Measurements from ENCODE around the gene CDON. TPM values are rescaled to one million over a fixed set of nuclear protein-coding genes. Genes with fewer than 3 reads are reported as not detected.

CDON gene
- total RNA-seq, 1 experiment from 2014 or later, result 17.1 TPM

DNA sequence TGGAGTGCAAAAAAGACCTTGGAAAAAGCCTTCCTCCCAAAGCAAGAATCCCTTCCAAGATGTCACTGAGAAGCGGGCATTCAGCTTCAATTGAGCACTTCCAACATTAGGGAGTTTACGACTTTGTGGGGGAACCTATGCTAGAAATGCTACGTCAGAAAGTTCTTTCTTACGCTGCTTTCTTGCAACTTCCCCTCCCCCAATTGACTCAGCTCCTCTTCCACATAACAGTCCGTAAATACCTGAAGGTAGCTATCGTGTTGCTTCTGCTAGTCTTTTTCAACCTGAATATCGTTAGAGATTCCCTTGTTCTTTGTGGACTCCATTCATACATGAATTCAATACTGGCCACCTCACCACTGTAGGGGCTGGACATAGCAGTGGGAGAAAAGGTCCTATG lies 69.8 kb downstream of the CDON start:
- DNase-seq (ENCODE audit: low read depth, low spot score) (no peak), ATAC-seq (no peak)
- Histone ChIP-seq H3K4me3 (ENCODE audit: low read depth in 2 of 2, low read length in 2 of 2) (no peak overlapping the region), H3K4me1 (ENCODE audit: control insufficient read depth, insufficient read depth, low read length) (no peaks in the 10 kb centered on the region), H3K27me3 (ENCODE audit: control insufficient read depth, insufficient read depth, low read length) (no peaks in the 10 kb centered on the region), H3K36me3 (ENCODE audit: control insufficient read depth, insufficient read depth, low read length) (no peaks in the 10 kb centered on the region), H3K27ac (ENCODE audit: low read length) (no peak overlapping the region), H3K9me3 (ENCODE audit: control insufficient read depth, insufficient read depth, low read depth, low read length) (no peaks in the 10 kb centered on the region)
- ChIA-PET POLR2A (no interaction called here), CTCF (no interaction called here)
- intact Hi-C loops (cut with micrococcal nuclease; ENCODE audit: unreplicated experiment), result no loop called here
- BruUV-seq (replicated peaks), result no TSS peak
- TF ChIP-seq SIN3A (IDR thresholded peaks at IDR 0.05; ENCODE audit: borderline replicate concordance, insufficient read depth, low read depth, low read length), result no peak
- no peak for TF ChIP-seq CTCF (IDR thresholded peaks at IDR 0.05)
- no peak for TF ChIP-seq POLR2AphosphoS5 (IDR thresholded peaks at IDR 0.05; ENCODE audit: low read depth, low read length)
- TF ChIP-seq TCF7L2 (IDR thresholded peaks at IDR 0.05; ENCODE audit: low read depth, low read length), result no peak
- TF ChIP-seq REST (IDR thresholded peaks at IDR 0.05; ENCODE audit: insufficient read depth in 1 of 2, low read depth in 2 of 2, low read length in 1 of 2), result no peak
- in situ Hi-C loops (cut with HindIII; ENCODE audit: low pct_unique_long_range_greater_than_20kb, low sequenced_read_pairs), result no loop called here

DNA sequence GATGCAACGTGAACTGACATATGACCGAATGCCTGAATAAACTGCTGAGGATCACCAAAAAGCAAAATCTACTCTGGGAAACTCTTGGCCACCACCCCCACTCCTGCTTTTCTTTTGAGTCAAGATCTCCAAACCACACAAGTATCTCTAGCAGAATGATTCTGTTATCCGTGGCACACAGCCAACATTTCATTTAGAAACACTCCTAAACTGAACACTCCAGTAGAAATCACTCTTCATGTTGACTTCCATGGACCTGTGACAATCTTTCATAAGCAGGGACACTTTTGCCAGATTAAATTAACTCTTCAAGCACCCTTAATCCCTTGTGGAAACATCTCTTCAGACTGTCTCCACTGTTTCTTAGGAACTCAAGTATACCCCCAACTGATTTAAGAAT lies 72.4 kb downstream of the CDON start:
- Histone ChIP-seq H3K9me3 (ENCODE audit: control insufficient read depth, insufficient read depth, low read depth, low read length) (no peaks in the 10 kb centered on the region), H3K4me1 (ENCODE audit: control insufficient read depth, insufficient read depth, low read length) (no peaks in the 10 kb centered on the region), H3K36me3 (ENCODE audit: control insufficient read depth, insufficient read depth, low read length) (no peaks in the 10 kb centered on the region), H3K4me3 (ENCODE audit: low read depth in 2 of 2, low read length in 2 of 2) (no peak overlapping the region), H3K27me3 (ENCODE audit: control insufficient read depth, insufficient read depth, low read length) (no peaks in the 10 kb centered on the region), H3K27ac (ENCODE audit: low read length) (no peak overlapping the region)
- ATAC-seq (no peak), DNase-seq (ENCODE audit: low read depth, low spot score) (no peak)
- intact Hi-C loops (cut with micrococcal nuclease; ENCODE audit: unreplicated experiment), result no loop called here
- POLR2A ChIA-PET, result no interaction called here
- CTCF ChIA-PET, result no interaction called here
- no peak for TF ChIP-seq CTCF (IDR thresholded peaks at IDR 0.05)
- TF ChIP-seq POLR2AphosphoS5 (IDR thresholded peaks at IDR 0.05; ENCODE audit: low read depth, low read length), result no peak
- TF ChIP-seq TCF7L2 (IDR thresholded peaks at IDR 0.05; ENCODE audit: low read depth, low read length), result no peak
- no peak for TF ChIP-seq SIN3A (IDR thresholded peaks at IDR 0.05; ENCODE audit: borderline replicate concordance, insufficient read depth, low read depth, low read length)
- TF ChIP-seq REST (IDR thresholded peaks at IDR 0.05; ENCODE audit: insufficient read depth in 1 of 2, low read depth in 2 of 2, low read length in 1 of 2), result no peak
- in situ Hi-C loops (cut with HindIII; ENCODE audit: low pct_unique_long_range_greater_than_20kb, low sequenced_read_pairs), result no loop called here
- no TSS peak for BruUV-seq (replicated peaks)

All from Panc1 (cell line).